GM12878 (cell line): ENCODE data around the gene RLIM. TPM values are rescaled to one million over a fixed set of nuclear protein-coding genes. Genes with fewer than 3 reads are reported as not detected.

Source experiments
- ATAC-seq: fragments of 200-7000 bp; cut with Tn5 transposase; 3 replicates; pipeline ENCODE4 v1.9.1; 2020; ENCODE audit warnings: mild to moderate bottlenecking, moderate library complexity
- BruUV-seq: library from RNA; stranded (reverse); fragments of 400-500 nt; replicated peaks from 2 replicates; lab custom pipeline; 2021; lab: Mats Ljungman, UMichigan
- CTCF ChIA-PET: fragments of 300-600 bp; sonication (Branson Sonifier 250); formaldehyde crosslinking; extraction: SDS; loops from one replicate; lab custom pipeline; 2021; ENCODE audit warnings: inconsistent platforms; lab: Yijun Ruan, JAX
- POLR2A ChIA-PET: fragments of 350-600 bp; formaldehyde crosslinking; extraction: SDS; loops from one replicate; lab custom pipeline; 2021; ENCODE audit warnings: inconsistent platforms; lab: Charles Lee
- RAD21 ChIA-PET: fragments of 300-600 bp; sonication (Branson Sonifier 250); formaldehyde crosslinking; loops from one replicate; lab custom pipeline; 2023; ENCODE audit warnings: antibody characterized with exemption; ENCODE audit not compliant: unreplicated experiment; lab: Charles Lee
- SMC1A ChIA-PET: fragments of 300-600 bp; sonication (Branson Sonifier 250); formaldehyde crosslinking; loops from one replicate; lab custom pipeline; 2023; ENCODE audit not compliant: unreplicated experiment, uncharacterized antibody; lab: Charles Lee
- DNase-seq: peaks from one replicate; pipeline ENCODE4 v3.0.0-alpha.2; 2011; ENCODE audit warnings: low read depth, low spot score
- FAIRE-seq: peaks from 3 replicates; lab custom pipeline; 2011; peaks lifted over from hg19 to GRCh38; lab: Jason Lieb, UNC
- H2AFZ ChIP-seq: 2 replicates; pipeline ENCODE4 v1.6.0; 2011; ENCODE audit warnings: low read depth, low read length, control low read depth; ENCODE audit not compliant: control insufficient read depth
- H3K27ac ChIP-seq: 2 replicates; pipeline ENCODE4 v1.5.1; 2011; ENCODE audit warnings: control low read depth; ENCODE audit not compliant: control insufficient read depth, insufficient read depth
- H3K27me3 ChIP-seq, 2 experiments: replicated peaks in 1 of 2; 2 replicates each; pipeline versions ENCODE4 v1.6.0 to v1.6.1; 2011; ENCODE audit warnings: low read length in 1 of 2; ENCODE audit not compliant: control insufficient read depth in 2 of 2, insufficient read depth in 2 of 2
- H3K36me3 ChIP-seq, 2 experiments: 2 replicates each; pipeline ENCODE4 v1.5.1; 2011; ENCODE audit warnings: low read length in 1 of 2; ENCODE audit not compliant: control insufficient read depth in 2 of 2, insufficient read depth in 2 of 2
- H3K4me1 ChIP-seq: 2 replicates; pipeline ENCODE4 v1.6.1; 2011; ENCODE audit warnings: mild to moderate bottlenecking, low read length, moderate library complexity, mixed read lengths; ENCODE audit not compliant: control insufficient read depth, insufficient read depth
- H3K4me2 ChIP-seq: 2 replicates; pipeline ENCODE4 v1.6.0; 2011; ENCODE audit warnings: control low read depth; ENCODE audit not compliant: control insufficient read depth, insufficient read depth
- H3K4me3 ChIP-seq: fragments of 200-600 bp; sonication (generic); 2 replicates; pipeline ENCODE4 v1.5.1; 2016
- H3K79me2 ChIP-seq: 2 replicates; pipeline ENCODE4 v1.6.0; 2011; ENCODE audit warnings: low read length; ENCODE audit not compliant: control insufficient read depth, insufficient read depth
- H3K9ac ChIP-seq: 2 replicates; pipeline ENCODE4 v1.8.0; 2011; ENCODE audit warnings: low read length, control low read depth, mixed read lengths; ENCODE audit not compliant: control insufficient read depth, insufficient read depth
- H3K9me3 ChIP-seq: replicated peaks from 3 replicates; pipeline ENCODE4 v1.5.1; 2011; ENCODE audit warnings: mild to moderate bottlenecking, low read length; ENCODE audit not compliant: control insufficient read depth, insufficient read depth
- H4K20me1 ChIP-seq: 2 replicates; pipeline ENCODE4 v1.6.0; 2011; ENCODE audit not compliant: control insufficient read depth, insufficient read depth
- BHLHE40 ChIP-seq, 2 experiments: fragments of 450-650 bp in 1 of 2; IDR thresholded peaks; 2 replicates each; pipeline ENCODE4 v1.6.1; 2011 to 2017; ENCODE audit warnings: low read depth in 2 of 2, borderline replicate concordance in 1 of 2, improper control_type of control experiment in 1 of 2, low read length in 1 of 2, mild to moderate bottlenecking in 1 of 2
- CREM ChIP-seq: IDR thresholded peaks from 2 replicates; pipeline ENCODE4 v1.6.1; 2014; ENCODE audit warnings: antibody characterized with exemption, low read depth
- E4F1 ChIP-seq: fragments of 450-650 bp; IDR thresholded peaks from 2 replicates; pipeline ENCODE4 v1.6.1; 2018; ENCODE audit warnings: borderline replicate concordance, mild to moderate bottlenecking; ENCODE audit not compliant: partially characterized antibody
- EP300 ChIP-seq, 2 experiments: fragments of 150-350 bp in 1 of 2; IDR thresholded peaks; 2 replicates each; pipeline ENCODE4 v1.6.1; 2011 to 2012; ENCODE audit warnings: low read depth in 2 of 2, low read length in 2 of 2, borderline replicate concordance in 1 of 2, improper control_type of control experiment in 1 of 2, inconsistent platforms in 1 of 2; ENCODE audit not compliant: control insufficient read depth in 1 of 2
- GATAD2B ChIP-seq: fragments of 450-650 bp; conservative IDR thresholded peaks from 2 replicates; pipeline ENCODE4 v1.6.1; 2017; ENCODE audit warnings: low read depth, mild to moderate bottlenecking, moderate library complexity
- JUNB ChIP-seq: IDR thresholded peaks from 2 replicates; pipeline ENCODE4 v1.6.1; 2016; ENCODE audit warnings: antibody characterized with exemption, mild to moderate bottlenecking
- MYB ChIP-seq: fragments of 150-350 bp; IDR thresholded peaks from 2 replicates; pipeline ENCODE4 v1.6.1; 2014; ENCODE audit warnings: mild to moderate bottlenecking, low read depth, low read length, borderline replicate concordance
- NFIC ChIP-seq: IDR thresholded peaks from 2 replicates; pipeline ENCODE4 v1.6.1; 2012; ENCODE audit warnings: low read depth, mild to moderate bottlenecking, inconsistent platforms, low read length, moderate library complexity
- POU2F2 ChIP-seq: IDR thresholded peaks from 3 replicates; pipeline ENCODE4 v1.6.1; 2011; ENCODE audit warnings: low read depth, mild to moderate bottlenecking, low read length, borderline replicate concordance
- RFX5 ChIP-seq: IDR thresholded peaks from 2 replicates; pipeline ENCODE4 v1.6.1; 2011; ENCODE audit warnings: low read depth, low read length, improper control_type of control experiment
- STAT1 ChIP-seq: fragments of 450-650 bp; conservative IDR thresholded peaks from 2 replicates; pipeline ENCODE4 v1.6.1; 2014; ENCODE audit warnings: antibody characterized with exemption, mild to moderate bottlenecking
- ZNF217 ChIP-seq: fragments of 450-650 bp; IDR thresholded peaks from 2 replicates; pipeline ENCODE4 v1.6.1; 2017; ENCODE audit warnings: antibody characterized with exemption, mild to moderate bottlenecking
- ZNF24 ChIP-seq: fragments of 450-650 bp; IDR thresholded peaks from 2 replicates; pipeline ENCODE4 v1.6.1; 2017; ENCODE audit warnings: antibody characterized with exemption, mild to moderate bottlenecking
- ZNF384 ChIP-seq: IDR thresholded peaks from 2 replicates; pipeline ENCODE4 v1.6.1; 2012; ENCODE audit warnings: low read depth, mild to moderate bottlenecking, low read length, improper control_type of control experiment, borderline replicate concordance
- WGBS: methylation state at CpG from one replicate; pipeline ENCODE4 v1.1.6; 2016; ENCODE audit warnings: low lambda C conversion rate; ENCODE audit not compliant: insufficient replicate concordance, insufficient coverage; ENCODE audit errors: missing lambda C conversion rate; 5-methylcytosine and 5-hydroxymethylcytosine counted together
- in situ Hi-C: fragments of 300-500 bp; cut with MboI; formaldehyde crosslinking; loops from 9 replicates; pipeline ENCODE4 v1.14.3; 2018; ENCODE audit warnings: mixed read lengths
- intact Hi-C: fragments of 100-400 bp; cut with micrococcal nuclease; formaldehyde crosslinking; loops from one replicate; pipeline ENCODE4 v1.14.2; 2022; ENCODE audit not compliant: unreplicated experiment
- polyA plus RNA-seq, 11 experiments: library from polyadenylated mRNA; depleted of rRNA in 4 of 11; unstranded in 6 of 11; stranded (reverse) in 5 of 11; fragments of >200 nt; fragmentation: Nextera tagmentation in 4 of 11; fragmentation: Illumina TruSeq in 1 of 11; extraction: Ambion mirVana in 4 of 11; extraction: Trizol in 1 of 11; gene quantifications; 1 replicate in 1 of 11; 2 replicates in 10 of 11; pipeline versions ENCODE4 v1.2.1 to v1.2.3, GENCODE V29; 2011 to 2016; ENCODE audit warnings: inconsistent platforms in 2 of 11, missing spikeins in 2 of 11, low read depth in 1 of 11
- total RNA-seq, 4 experiments: library from RNA; depleted of rRNA in 3 of 4; stranded (reverse); fragments of >200 nt in 3 of 4; fragmentation: Illumina TruSeq in 1 of 4; extraction: Trizol in 1 of 4; gene quantifications; 2 replicates each; pipeline versions ENCODE4 v1.2.1 to v1.2.3, GENCODE V29; 2013 to 2021
- TF ChIP-seq, protein P1 (sequence below): IDR thresholded peaks from 2 replicates; pipeline ENCODE4 v1.6.1; 2011; ENCODE audit warnings: borderline replicate concordance, low read depth, mild to moderate bottlenecking, moderate library complexity, low read length; ENCODE audit not compliant: insufficient read depth, poor library complexity, severe bottlenecking
- TF ChIP-seq, protein P2 (sequence below): fragments of 450-650 bp; formaldehyde crosslinking; IDR thresholded peaks from 2 replicates; pipeline ENCODE4 v1.4.0; 2020; ENCODE audit warnings: mild to moderate bottlenecking, moderate library complexity

Gene RLIM
- total and polyA plus RNA-seq, 10 of the 15 experiments (the other 5 are each of a cell fraction or from before 2014, with no cell fraction given): 4.0 to 33.9 (median 15.1) TPM

DNA sequence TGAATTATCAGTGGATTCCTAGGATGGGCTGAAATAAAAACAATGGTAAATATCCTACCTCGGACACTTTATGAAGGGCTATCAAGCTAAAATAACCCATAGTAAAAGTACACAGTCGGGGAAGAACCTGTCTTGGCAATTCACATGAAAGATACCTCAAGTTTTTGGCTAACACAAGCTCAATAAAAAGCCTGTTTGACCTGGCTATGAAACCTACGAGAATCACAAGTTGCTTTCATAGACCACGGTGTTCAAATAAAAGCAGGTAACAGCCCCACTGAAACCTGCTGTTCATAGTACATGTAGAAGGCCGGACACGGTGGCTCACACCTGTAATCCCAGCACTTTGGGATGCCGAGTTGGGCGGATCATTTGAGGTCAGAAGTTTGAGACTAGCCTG is 12.3 kb downstream of the RLIM start (continued):
- TF ChIP-seq BHLHE40 (IDR thresholded peaks at IDR 0.05; ENCODE audit: borderline replicate concordance in 1 of 2, low read depth in 2 of 2, low read length in 1 of 2) (no peak), MYB (no peak), ZNF217 (no peak), JUNB (no peak)
- TF ChIP-seq, protein P1, sequence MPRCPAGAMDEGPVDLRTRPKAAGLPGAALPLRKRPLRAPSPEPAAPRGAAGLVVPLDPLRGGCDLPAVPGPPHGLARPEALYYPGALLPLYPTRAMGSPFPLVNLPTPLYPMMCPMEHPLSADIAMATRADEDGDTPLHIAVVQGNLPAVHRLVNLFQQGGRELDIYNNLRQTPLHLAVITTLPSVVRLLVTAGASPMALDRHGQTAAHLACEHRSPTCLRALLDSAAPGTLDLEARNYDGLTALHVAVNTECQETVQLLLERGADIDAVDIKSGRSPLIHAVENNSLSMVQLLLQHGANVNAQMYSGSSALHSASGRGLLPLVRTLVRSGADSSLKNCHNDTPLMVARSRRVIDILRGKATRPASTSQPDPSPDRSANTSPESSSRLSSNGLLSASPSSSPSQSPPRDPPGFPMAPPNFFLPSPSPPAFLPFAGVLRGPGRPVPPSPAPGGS: no peak

DNA sequence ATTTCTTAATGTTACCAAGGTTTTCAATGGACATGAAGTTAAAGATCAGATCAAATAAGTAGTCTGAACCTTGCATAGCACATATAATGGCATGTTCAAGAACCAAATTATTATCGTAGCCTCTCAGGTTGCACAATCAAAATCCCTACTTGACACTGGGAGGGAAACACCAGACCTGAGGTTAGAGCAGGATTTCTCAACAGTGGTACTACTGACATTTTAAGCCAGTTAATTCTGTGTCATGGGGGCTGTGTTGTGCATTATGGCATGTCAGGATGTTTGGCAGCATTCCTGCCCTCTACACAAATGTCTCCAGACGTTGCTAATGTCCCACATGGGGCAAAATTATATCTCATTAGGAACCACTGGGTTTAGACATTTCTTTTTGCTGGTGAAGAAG is 20.8 kb downstream of the RLIM start:
- SMC1A ChIA-PET: no interaction called here
- DNase-seq (no peak), FAIRE-seq (no peak), ATAC-seq (no peak)
- Histone ChIP-seq H3K9me3 (no peaks in the 10 kb centered on the region), H3K27me3 (no peaks in the 10 kb centered on the region), H3K27ac (no peak overlapping the region), H3K4me1 (no peaks in the 10 kb centered on the region), H4K20me1 (no peaks in the 10 kb centered on the region), H2AFZ (no peak overlapping the region), H3K4me2 (no peak overlapping the region), H3K9ac (no peak overlapping the region), H3K36me3 (peaks cover 0 to 4% of the 10 kb centered on the region in 2 experiments; a peak in 3 of 4 replicates), H3K4me3 (no peak overlapping the region), H3K79me2 (peaks cover 4% of the 10 kb centered on the region)
- 79% methylated on average over 2 of the region's 2 CpGs for WGBS
- CTCF ChIA-PET: interaction anchor here (0.7 kb wide), 1 partner anchor 335 kb away, joined by 3 read pairs; no protein-coding TSS in a partner anchor
- POLR2A ChIA-PET: no interaction called here
- BruUV-seq: no TSS peak
- in situ Hi-C loops: no loop called here
- RAD21 ChIA-PET: no interaction called here
- intact Hi-C loops: no loop called here
- no peak for TF ChIP-seq POU2F2
- no peak for TF ChIP-seq RFX5
- TF ChIP-seq, protein P2, sequence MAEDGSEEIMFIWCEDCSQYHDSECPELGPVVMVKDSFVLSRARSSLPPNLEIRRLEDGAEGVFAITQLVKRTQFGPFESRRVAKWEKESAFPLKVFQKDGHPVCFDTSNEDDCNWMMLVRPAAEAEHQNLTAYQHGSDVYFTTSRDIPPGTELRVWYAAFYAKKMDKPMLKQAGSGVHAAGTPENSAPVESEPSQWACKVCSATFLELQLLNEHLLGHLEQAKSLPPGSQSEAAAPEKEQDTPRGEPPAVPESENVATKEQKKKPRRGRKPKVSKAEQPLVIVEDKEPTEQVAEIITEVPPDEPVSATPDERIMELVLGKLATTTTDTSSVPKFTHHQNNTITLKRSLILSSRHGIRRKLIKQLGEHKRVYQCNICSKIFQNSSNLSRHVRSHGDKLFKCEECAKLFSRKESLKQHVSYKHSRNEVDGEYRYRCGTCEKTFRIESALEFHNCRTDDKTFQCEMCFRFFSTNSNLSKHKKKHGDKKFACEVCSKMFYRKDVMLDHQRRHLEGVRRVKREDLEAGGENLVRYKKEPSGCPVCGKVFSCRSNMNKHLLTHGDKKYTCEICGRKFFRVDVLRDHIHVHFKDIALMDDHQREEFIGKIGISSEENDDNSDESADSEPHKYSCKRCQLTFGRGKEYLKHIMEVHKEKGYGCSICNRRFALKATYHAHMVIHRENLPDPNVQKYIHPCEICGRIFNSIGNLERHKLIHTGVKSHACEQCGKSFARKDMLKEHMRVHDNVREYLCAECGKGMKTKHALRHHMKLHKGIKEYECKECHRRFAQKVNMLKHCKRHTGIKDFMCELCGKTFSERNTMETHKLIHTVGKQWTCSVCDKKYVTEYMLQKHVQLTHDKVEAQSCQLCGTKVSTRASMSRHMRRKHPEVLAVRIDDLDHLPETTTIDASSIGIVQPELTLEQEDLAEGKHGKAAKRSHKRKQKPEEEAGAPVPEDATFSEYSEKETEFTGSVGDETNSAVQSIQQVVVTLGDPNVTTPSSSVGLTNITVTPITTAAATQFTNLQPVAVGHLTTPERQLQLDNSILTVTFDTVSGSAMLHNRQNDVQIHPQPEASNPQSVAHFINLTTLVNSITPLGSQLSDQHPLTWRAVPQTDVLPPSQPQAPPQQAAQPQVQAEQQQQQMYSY (CRISPR knock-in tag): no peak
- no peak for TF ChIP-seq EP300 (IDR thresholded peaks at IDR 0.05; ENCODE audit: borderline replicate concordance in 1 of 2, control insufficient read depth in 1 of 2, low read depth in 2 of 2, low read length in 2 of 2)
- TF ChIP-seq ZNF24: no peak
- no peak for TF ChIP-seq STAT1
- TF ChIP-seq CREM: no peak
- no peak for TF ChIP-seq NFIC
- no peak for TF ChIP-seq E4F1
- TF ChIP-seq ZNF384: no peak
- no peak for TF ChIP-seq GATAD2B
